Upper lobe of right lung (tissue), 1 donor: ENCODE data around the gene NTRK3. TPM values are rescaled to one million over a fixed set of nuclear protein-coding genes. Genes with fewer than 3 reads are reported as not detected.

Source experiments
- ATAC-seq: fragments of 200-7000 bp; cut with Tn5 transposase; one replicate; pipeline ENCODE4 v1.9.1; 2020; ENCODE audit warnings: mild to moderate bottlenecking, moderate library complexity
- DNase-seq: peaks from one replicate; pipeline ENCODE4 v3.0.0-alpha.2; 2020
- H3K27ac ChIP-seq: fragments of 200-600 bp; one replicate; pipeline ENCODE4 v1.8.0; 2022
- H3K27me3 ChIP-seq: fragments of 200-600 bp; one replicate; pipeline ENCODE4 v1.8.0; 2022; ENCODE audit warnings: mild to moderate bottlenecking
- H3K36me3 ChIP-seq: fragments of 200-600 bp; one replicate; pipeline ENCODE4 v1.8.0; 2022
- H3K4me1 ChIP-seq: fragments of 200-600 bp; one replicate; pipeline ENCODE4 v1.8.0; 2022
- H3K4me3 ChIP-seq: fragments of 200-600 bp; one replicate; pipeline ENCODE4 v1.8.0; 2022; ENCODE audit warnings: mild to moderate bottlenecking
- H3K9me3 ChIP-seq: fragments of 200-600 bp; one replicate; pipeline ENCODE4 v1.8.0; 2022
- intact Hi-C: fragments of 100-400 bp; cut with DNase I; formaldehyde crosslinking; loops from one replicate; pipeline ENCODE4 v1.11.0; 2022
- total RNA-seq: library from RNA; stranded (reverse); fragmentation: NEBNext Ultra II Directional; extraction: Animal tissue kit (Norgen Biotek cat#: 25700); gene quantifications from one replicate; pipeline ENCODE4 v1.2.1, GENCODE V29; 2021
- TF ChIP-seq, protein P1 (sequence below): fragments of 200-600 bp; IDR thresholded peaks from one replicate; pipeline ENCODE4 v1.8.0; 2022; ENCODE audit warnings: antibody characterized with exemption
- donor health status: DM: no; HTN: yes; CAD: no; lungs with severe emphysema.

The NTRK3 gene
- total RNA-seq, 1 donor from 2014 or later = 2.8 TPM

DNA sequence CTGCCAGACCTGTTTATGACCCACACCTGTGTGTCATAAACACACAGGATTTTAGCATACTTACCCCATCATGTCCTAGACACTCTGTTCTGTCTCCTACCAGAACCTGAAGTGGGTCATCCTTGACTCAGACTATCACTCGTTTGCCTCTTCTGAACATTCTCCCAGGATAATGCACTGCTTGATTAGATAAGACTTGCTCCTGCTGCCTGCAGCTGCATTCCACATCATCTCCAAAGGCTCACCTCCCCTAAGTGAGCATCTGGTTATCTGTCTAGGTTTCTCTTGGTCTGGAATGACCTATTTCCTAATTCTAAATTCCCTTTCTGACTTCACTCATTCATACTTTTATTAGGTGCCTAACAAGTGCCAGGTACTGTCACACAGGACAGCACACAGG is 332.1 kb downstream of the NTRK3 start:
- H3K4me1 ChIP-seq = no peaks in the 10 kb centered on the region
- H3K36me3 ChIP-seq = no peaks in the 10 kb centered on the region
- DNase-seq = no peak
- H3K27me3 ChIP-seq = no peaks in the 10 kb centered on the region
- no peak for ATAC-seq
- H3K9me3 ChIP-seq = no peaks in the 10 kb centered on the region
- TF ChIP-seq, protein P1, sequence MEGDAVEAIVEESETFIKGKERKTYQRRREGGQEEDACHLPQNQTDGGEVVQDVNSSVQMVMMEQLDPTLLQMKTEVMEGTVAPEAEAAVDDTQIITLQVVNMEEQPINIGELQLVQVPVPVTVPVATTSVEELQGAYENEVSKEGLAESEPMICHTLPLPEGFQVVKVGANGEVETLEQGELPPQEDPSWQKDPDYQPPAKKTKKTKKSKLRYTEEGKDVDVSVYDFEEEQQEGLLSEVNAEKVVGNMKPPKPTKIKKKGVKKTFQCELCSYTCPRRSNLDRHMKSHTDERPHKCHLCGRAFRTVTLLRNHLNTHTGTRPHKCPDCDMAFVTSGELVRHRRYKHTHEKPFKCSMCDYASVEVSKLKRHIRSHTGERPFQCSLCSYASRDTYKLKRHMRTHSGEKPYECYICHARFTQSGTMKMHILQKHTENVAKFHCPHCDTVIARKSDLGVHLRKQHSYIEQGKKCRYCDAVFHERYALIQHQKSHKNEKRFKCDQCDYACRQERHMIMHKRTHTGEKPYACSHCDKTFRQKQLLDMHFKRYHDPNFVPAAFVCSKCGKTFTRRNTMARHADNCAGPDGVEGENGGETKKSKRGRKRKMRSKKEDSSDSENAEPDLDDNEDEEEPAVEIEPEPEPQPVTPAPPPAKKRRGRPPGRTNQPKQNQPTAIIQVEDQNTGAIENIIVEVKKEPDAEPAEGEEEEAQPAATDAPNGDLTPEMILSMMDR = no peak
- no peak overlapping the region for H3K27ac ChIP-seq
- intact Hi-C loops = no loop called here
- H3K4me3 ChIP-seq = no peak overlapping the region

DNA sequence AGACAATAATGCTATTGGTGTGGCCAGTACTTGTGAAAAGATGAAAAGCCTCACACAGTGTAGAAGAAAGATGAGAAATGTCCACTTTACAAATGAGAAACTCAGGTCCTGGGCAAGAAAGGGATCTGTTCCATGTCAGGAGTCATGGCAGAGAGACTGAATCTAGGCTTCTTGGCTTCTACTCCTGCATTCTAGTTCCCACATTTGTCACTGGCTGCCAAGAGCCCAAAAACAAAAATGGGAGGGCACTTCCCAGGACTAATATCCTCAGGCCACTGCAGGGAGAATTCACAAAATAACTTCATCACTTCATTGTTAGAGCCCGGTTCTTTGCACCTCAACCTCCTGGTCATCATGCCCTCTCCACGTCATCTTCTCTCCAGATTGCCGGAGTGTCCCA is 337.5 kb downstream of the NTRK3 start:
- H3K27ac ChIP-seq = no peak overlapping the region
- intact Hi-C loops = no loop called here
- no peak for ATAC-seq
- no peak for DNase-seq
- no peaks in the 10 kb centered on the region for H3K27me3 ChIP-seq
- no peak overlapping the region for H3K4me3 ChIP-seq
- no peaks in the 10 kb centered on the region for H3K36me3 ChIP-seq
- H3K4me1 ChIP-seq = no peaks in the 10 kb centered on the region
- H3K9me3 ChIP-seq = no peaks in the 10 kb centered on the region
- TF ChIP-seq, protein P1 = no peak

DNA sequence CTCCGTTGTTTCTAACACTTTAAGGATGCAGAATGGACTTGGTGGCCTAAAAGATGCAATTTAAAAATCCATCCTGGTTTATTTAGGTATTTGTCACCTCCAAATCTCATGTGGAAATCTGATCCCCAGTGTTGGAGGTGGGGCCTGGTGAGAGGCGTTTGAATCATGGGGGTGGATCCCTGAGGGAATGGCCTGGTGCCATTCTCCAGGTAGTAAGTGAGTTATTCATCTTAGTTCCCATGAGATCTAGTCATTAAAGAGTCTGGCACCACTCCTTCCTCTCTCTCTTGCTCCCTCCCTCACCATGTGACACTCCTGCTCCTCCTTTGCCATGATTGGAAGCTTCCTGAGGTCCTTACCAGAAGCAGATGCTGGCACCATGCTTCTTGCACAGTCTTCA is 339.1 kb downstream of the NTRK3 start:
- Histone ChIP-seq H3K9me3 (no peaks in the 10 kb centered on the region), H3K4me3 (no peak overlapping the region), H3K27ac (no peak overlapping the region), H3K27me3 (no peaks in the 10 kb centered on the region), H3K4me1 (no peaks in the 10 kb centered on the region), H3K36me3 (no peaks in the 10 kb centered on the region)
- ATAC-seq = no peak
- intact Hi-C loops = no loop called here
- DNase-seq = no peak
- TF ChIP-seq, protein P1 = no peak

DNA sequence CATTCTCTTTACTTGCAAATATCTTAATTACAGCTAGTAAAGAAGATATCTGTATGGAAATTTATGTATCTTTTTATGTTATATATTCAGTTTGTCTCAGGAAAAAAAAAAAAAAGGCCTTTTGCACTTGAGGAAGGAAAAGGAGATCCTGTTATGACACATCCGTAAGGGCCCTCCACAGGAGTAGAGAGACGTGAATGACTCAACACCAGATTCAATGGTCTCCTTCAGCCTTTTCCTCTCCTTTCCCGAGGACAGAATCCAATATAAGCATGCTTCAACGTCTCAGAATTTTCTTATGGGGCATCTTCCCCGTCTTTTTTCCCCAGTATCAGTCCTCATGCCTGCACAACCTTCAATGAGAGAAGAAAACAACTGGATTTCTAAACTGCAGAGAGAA is 340.3 kb downstream of the NTRK3 start:
- Histone ChIP-seq H3K36me3 (no peaks in the 10 kb centered on the region), H3K4me1 (no peaks in the 10 kb centered on the region), H3K4me3 (no peak overlapping the region), H3K9me3 (no peaks in the 10 kb centered on the region), H3K27me3 (no peaks in the 10 kb centered on the region), H3K27ac (no peak overlapping the region)
- no peak for ATAC-seq
- intact Hi-C loops = no loop called here
- TF ChIP-seq, protein P1 = no peak
- no peak for DNase-seq

DNA sequence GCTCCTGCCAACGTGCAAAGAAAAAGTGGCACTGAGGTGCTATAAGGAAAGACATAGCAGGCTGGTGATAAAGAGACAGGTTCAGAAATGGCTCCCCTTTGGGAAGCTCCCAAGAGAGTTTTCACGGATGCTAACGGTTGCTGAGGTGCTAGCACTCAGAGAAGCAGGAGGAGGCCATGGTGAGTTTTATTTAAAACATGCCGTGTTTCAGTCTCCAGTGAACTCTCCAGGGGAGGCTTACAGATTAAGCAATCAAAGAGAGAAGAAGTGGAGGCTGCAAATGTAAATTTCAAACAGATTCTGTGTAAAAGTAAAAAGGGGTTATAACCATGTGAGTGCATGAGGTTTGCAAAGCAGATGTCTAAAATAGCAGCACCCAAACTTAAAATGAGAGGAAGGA is 346.2 kb downstream of the NTRK3 start:
- no peaks in the 10 kb centered on the region for H3K9me3 ChIP-seq
- no peaks in the 10 kb centered on the region for H3K27me3 ChIP-seq
- H3K27ac ChIP-seq = no peak overlapping the region
- intact Hi-C loops = no loop called here
- H3K4me3 ChIP-seq = no peak overlapping the region
- no peak for DNase-seq
- H3K36me3 ChIP-seq = no peaks in the 10 kb centered on the region
- TF ChIP-seq, protein P1 = no peak
- H3K4me1 ChIP-seq = no peaks in the 10 kb centered on the region
- ATAC-seq = no peak
